CD8-positive, alpha-beta memory T cell (primary cell): ENCODE measurements around the gene BCL7A. TPM values are rescaled to one million over a fixed set of nuclear protein-coding genes. Genes with fewer than 3 reads are reported as not detected.
A peak's percentile ranks its signal among the peaks of the same experiment; 100 is the strongest.

Experiments used
- CTCF ChIA-PET: fragments of 350-600 bp; sonication (Branson Sonifier 250); formaldehyde crosslinking; loops from one replicate; lab custom pipeline; 2021; ENCODE audit warnings: antibody characterized with exemption; lab: Charles Lee
- POLR2A ChIA-PET: fragments of 350-600 bp; sonication (Branson Sonifier 250); formaldehyde crosslinking; loops from one replicate; lab custom pipeline; 2021; ENCODE audit warnings: antibody characterized with exemption; lab: Charles Lee
- DNase-seq, 5 donors: peaks; one replicate each; pipeline versions ENCODE4 v3.0.0 to v3.0.0-alpha.2; 2020 to 2022; ENCODE audit warnings: mixed read lengths in 1 of 5
- H3K27ac ChIP-seq: one replicate; pipeline ENCODE4 v1.7.0; 2013; ENCODE audit warnings: low read depth, mild to moderate bottlenecking, low read length, moderate library complexity
- H3K27me3 ChIP-seq: 2 replicates; pipeline ENCODE4 v1.7.0; 2013; ENCODE audit warnings: low read length, mild to moderate bottlenecking; ENCODE audit not compliant: insufficient read depth, poor library complexity, severe bottlenecking
- H3K36me3 ChIP-seq: 2 replicates; pipeline ENCODE4 v1.7.0; 2013; ENCODE audit warnings: mild to moderate bottlenecking, low read length, moderate library complexity; ENCODE audit not compliant: insufficient read depth
- H3K4me1 ChIP-seq: 2 replicates; pipeline ENCODE4 v1.7.0; 2013; ENCODE audit warnings: mild to moderate bottlenecking, low read length, moderate library complexity; ENCODE audit not compliant: insufficient read depth
- H3K4me3 ChIP-seq: 2 replicates; pipeline ENCODE4 v1.7.0; 2013; ENCODE audit warnings: mild to moderate bottlenecking, low read length
- H3K9me3 ChIP-seq: 2 replicates; pipeline ENCODE4 v1.7.0; 2013; ENCODE audit warnings: mild to moderate bottlenecking, low read length
- H3K27ac Mint-ChIP-seq, 8 donors: one replicate each; pipeline ENCODE4 v1.8.0; 2020 to 2021; ENCODE audit warnings: mixed read lengths in 8 of 8, mild to moderate bottlenecking in 6 of 8, inconsistent platforms in 3 of 8, moderate library complexity in 3 of 8
- H3K27me3 Mint-ChIP-seq, 2 donors: one replicate each; pipeline ENCODE4 v1.8.0; 2020 to 2021; ENCODE audit warnings: mixed read lengths in 2 of 2, mild to moderate bottlenecking in 1 of 2, moderate library complexity in 1 of 2
- H3K36me3 Mint-ChIP-seq, 3 donors: one replicate each; pipeline ENCODE4 v1.8.0; 2020 to 2021; ENCODE audit warnings: mixed read lengths in 3 of 3, inconsistent platforms in 1 of 3, mild to moderate bottlenecking in 1 of 3
- H3K4me1 Mint-ChIP-seq, 3 donors: one replicate each; pipeline ENCODE4 v1.8.0; 2020 to 2021; ENCODE audit warnings: mixed read lengths in 3 of 3, inconsistent platforms in 1 of 3, mild to moderate bottlenecking in 1 of 3
- H3K4me3 Mint-ChIP-seq, 7 donors: one replicate each; pipeline ENCODE4 v1.8.0; 2020 to 2021; ENCODE audit warnings: mixed read lengths in 7 of 7, mild to moderate bottlenecking in 6 of 7, moderate library complexity in 4 of 7, inconsistent platforms in 2 of 7
- H3K9me3 Mint-ChIP-seq, 5 donors: one replicate each; pipeline ENCODE4 v1.8.0; 2020 to 2022; ENCODE audit warnings: mixed read lengths in 5 of 5, mild to moderate bottlenecking in 3 of 5, moderate library complexity in 2 of 5, inconsistent platforms in 1 of 5
- polyA plus RNA-seq: library from polyadenylated mRNA; unstranded; fragments of 300-500 nt; fragmentation: Illumina TruSeq; gene quantifications from one replicate; pipeline ENCODE4 v1.2.3, GENCODE V29; 2021
- total RNA-seq, 2 experiments: library from RNA; stranded (reverse); gene quantifications; one replicate each; pipeline ENCODE4 v1.2.3, GENCODE V29; 2021

Gene BCL7A
- total and polyA plus RNA-seq, 3 experiments from 2014 or later: 2.5 to 3.3 (median 3.0) TPM

GRCh38 chr12:122018457-122018856, 3.2 kb upstream of the BCL7A start:
- Histone ChIP-seq H3K36me3 (no peaks in the 10 kb centered on the region), H3K27me3 (peaks cover 3% of the 10 kb centered on the region), H3K27ac (no peak overlapping the region), H3K4me1 (peaks cover 13% of the 10 kb centered on the region), H3K9me3 (no peaks in the 10 kb centered on the region), H3K4me3 (no peak overlapping the region)
- H3K4me3 Mint-ChIP-seq: peak overlapping the region in 1 of 7 donors; percentile 38
- H3K9me3 Mint-ChIP-seq: peaks cover 0 to 13% (median 3%) of the 10 kb centered on the region in 5 donors
- peaks cover 10 to 20% of the 10 kb centered on the region in 2 donors for H3K27me3 Mint-ChIP-seq
- DNase-seq: no peak
- no peak overlapping the region for H3K27ac Mint-ChIP-seq
- peaks cover 8 to 15% (median 12%) of the 10 kb centered on the region in 3 donors for H3K4me1 Mint-ChIP-seq
- CTCF ChIA-PET: no interaction called here
- POLR2A ChIA-PET: interaction anchor here (0.6 kb wide), 1 partner anchor 141 kb away, joined by 3 read pairs; no protein-coding TSS in a partner anchor
- H3K36me3 Mint-ChIP-seq: peaks cover 0 to 9% (median 2%) of the 10 kb centered on the region in 3 donors

- Histone ChIP-seq H3K4me1 (peaks cover 15% of the 10 kb centered on the region), H3K27me3 (peaks cover 3% of the 10 kb centered on the region), H3K27ac (no peak overlapping the region), H3K9me3 (no peaks in the 10 kb centered on the region), H3K4me3 (no peak overlapping the region), H3K36me3 (no peaks in the 10 kb centered on the region)
- CTCF ChIA-PET: no interaction called here
- POLR2A ChIA-PET: no interaction called here
- DNase-seq: no peak
- Mint-ChIP-seq H3K27me3 (peaks cover 13 to 20% of the 10 kb centered on the region in 2 donors), H3K4me3 (peak overlapping the region in 2 of 7 donors; percentile 2 to 38), H3K9me3 (peaks cover 0 to 13% (median 3%) of the 10 kb centered on the region in 5 donors), H3K36me3 (peaks cover 0 to 9% (median 2%) of the 10 kb centered on the region in 3 donors), H3K27ac (no peak overlapping the region), H3K4me1 (peaks cover 8 to 15% (median 12%) of the 10 kb centered on the region in 3 donors)
Measured at GRCh38 chr12:122018937-122019336, 2.7 kb upstream of the BCL7A start.

GRCh38 chr12:122020795-122021192, 890 bp upstream of the BCL7A start:
- Mint-ChIP-seq H3K4me1 (peaks cover 8 to 12% (median 12%) of the 10 kb centered on the region in 3 donors), H3K9me3 (peaks cover 0 to 13% (median 3%) of the 10 kb centered on the region in 5 donors), H3K36me3 (peaks cover 0 to 9% (median 2%) of the 10 kb centered on the region in 3 donors), H3K27ac (peak overlapping the region in 3 of 8 donors; percentile 17 to 72 (median 60)), H3K4me3 (peak overlapping the region; percentile 78 to 91 (median 85)), H3K27me3 (peaks cover 13 to 20% of the 10 kb centered on the region in 2 donors)
- Histone ChIP-seq H3K27ac (no peak overlapping the region), H3K4me3 (peak overlapping the region; percentile 47), H3K9me3 (no peaks in the 10 kb centered on the region), H3K27me3 (peaks cover 3% of the 10 kb centered on the region), H3K4me1 (peaks cover 15% of the 10 kb centered on the region), H3K36me3 (no peaks in the 10 kb centered on the region)
- DNase-seq: no peak
- CTCF ChIA-PET: interaction anchor here (0.9 to 1.4 kb wide), 2 partner anchors 25 to 34 kb away, joined by 3 to 4 read pairs; no protein-coding TSS in a partner anchor
- POLR2A ChIA-PET: no interaction called here

- Mint-ChIP-seq H3K27ac (peak overlapping the region in 3 of 8 donors; percentile 17 to 78 (median 60)), H3K36me3 (peaks cover 0 to 9% (median 2%) of the 10 kb centered on the region in 3 donors), H3K27me3 (peaks cover 13 to 20% of the 10 kb centered on the region in 2 donors), H3K4me1 (peaks cover 8 to 12% (median 12%) of the 10 kb centered on the region in 3 donors), H3K4me3 (peak overlapping the region; percentile 78 to 92 (median 86)), H3K9me3 (peaks cover 0 to 13% (median 3%) of the 10 kb centered on the region in 5 donors)
- POLR2A ChIA-PET: interaction anchor here (0.5 to 0.7 kb wide), 2 partner anchors 209 to 1211 kb away, joined by 3 to 4 read pairs; partner anchors contain the start of gene MPHOSPH9
- H3K36me3 ChIP-seq: no peaks in the 10 kb centered on the region
- no peaks in the 10 kb centered on the region for H3K9me3 ChIP-seq
- peak overlapping the region; percentile 47 for H3K4me3 ChIP-seq
- H3K27me3 ChIP-seq: peaks cover 3% of the 10 kb centered on the region
- CTCF ChIA-PET: interaction anchor here (0.9 to 1.4 kb wide), 2 partner anchors 25 to 33 kb away, joined by 3 to 4 read pairs; no protein-coding TSS in a partner anchor
- peak in 1 of 5 donors; percentile 11 for DNase-seq
- no peak overlapping the region for H3K27ac ChIP-seq
- peaks cover 15% of the 10 kb centered on the region for H3K4me1 ChIP-seq
Measured at GRCh38 chr12:122021193-122021821, 377 bp upstream of the BCL7A start.

GRCh38 chr12:122022393-122023338, 982 bp downstream of the BCL7A start:
- Histone ChIP-seq H3K36me3 (no peaks in the 10 kb centered on the region), H3K27ac (peak overlapping the region; percentile 31), H3K4me3 (peak overlapping the region; percentile 37), H3K9me3 (no peaks in the 10 kb centered on the region), H3K27me3 (peaks cover 3% of the 10 kb centered on the region), H3K4me1 (peaks cover 15% of the 10 kb centered on the region)
- peak overlapping the region; percentile 74 to 89 (median 82) for H3K4me3 Mint-ChIP-seq
- POLR2A ChIA-PET: no interaction called here
- peak in 2 of 5 donors; percentile 6 to 50 for DNase-seq
- H3K36me3 Mint-ChIP-seq: peaks cover 0 to 9% (median 2%) of the 10 kb centered on the region in 3 donors
- H3K9me3 Mint-ChIP-seq: peaks cover 0 to 13% (median 3%) of the 10 kb centered on the region in 5 donors
- peak overlapping the region in 2 of 8 donors; percentile 56 to 64 for H3K27ac Mint-ChIP-seq
- H3K4me1 Mint-ChIP-seq: peaks cover 11 to 22% (median 12%) of the 10 kb centered on the region in 3 donors
- CTCF ChIA-PET: no interaction called here
- peaks cover 13 to 20% of the 10 kb centered on the region in 2 donors for H3K27me3 Mint-ChIP-seq

- Mint-ChIP-seq H3K36me3 (peaks cover 0 to 6% (median 2%) of the 10 kb centered on the region in 3 donors), H3K9me3 (peaks cover 0 to 8% (median under 1%) of the 10 kb centered on the region in 5 donors)
- CTCF ChIA-PET: no interaction called here
Measured at GRCh38 chr12:122023339-122024131, 1.9 kb downstream of the BCL7A start.

More at GRCh38 chr12:122023339-122024131, 1.9 kb downstream of the BCL7A start:
- Mint-ChIP-seq H3K27me3 (peaks cover 13 to 23% of the 10 kb centered on the region in 2 donors), H3K4me1 (peaks cover 13 to 24% (median 17%) of the 10 kb centered on the region in 3 donors), H3K27ac (peak overlapping the region in 2 of 8 donors; percentile 56 to 64), H3K4me3 (peak overlapping the region; percentile 74 to 89 (median 82))
- H3K27me3 ChIP-seq: peaks cover 8% of the 10 kb centered on the region
- H3K36me3 ChIP-seq: no peaks in the 10 kb centered on the region
- peak overlapping the region; percentile 37 for H3K4me3 ChIP-seq
- POLR2A ChIA-PET: no interaction called here
- H3K27ac ChIP-seq: peak overlapping the region; percentile 31
- peak in 1 of 5 donors; percentile 15 for DNase-seq
- no peaks in the 10 kb centered on the region for H3K9me3 ChIP-seq
- peaks cover 15% of the 10 kb centered on the region for H3K4me1 ChIP-seq
